B cell (primary cell): ENCODE measurements around the gene CMC2. TPM values are rescaled to one million over a fixed set of nuclear protein-coding genes. Genes with fewer than 3 reads are reported as not detected.
A peak's percentile ranks its signal among the peaks of the same experiment; 100 is the strongest.

Experiments
- ATAC-seq: fragments of 200-7000 bp; cut with Tn5 transposase; one replicate; pipeline ENCODE4 v1.10.0; 2021; ENCODE audit warnings: low read depth, mild to moderate bottlenecking, moderate number of reproducible peaks, moderate library complexity
- CTCF ChIA-PET: fragments of 350-600 bp; sonication (Branson Sonifier 250); formaldehyde crosslinking; loops from one replicate; lab custom pipeline; 2021; ENCODE audit warnings: antibody characterized with exemption, inconsistent platforms; lab: Charles Lee
- POLR2A ChIA-PET: fragments of 350-600 bp; sonication (Branson Sonifier 250); formaldehyde crosslinking; loops from one replicate; lab custom pipeline; 2021; ENCODE audit warnings: antibody characterized with exemption; lab: Charles Lee
- DNase-seq: peaks from one replicate; pipeline ENCODE4 v3.0.0; 2013
- H2AFZ ChIP-seq: 2 replicates; pipeline ENCODE4 v1.6.1; 2012; ENCODE audit warnings: mild to moderate bottlenecking, low read depth, low read length; ENCODE audit not compliant: insufficient read depth, poor library complexity, severe bottlenecking
- H3K27ac ChIP-seq, 2 donors: 1 replicate in 1 of 2; 2 replicates in 1 of 2; pipeline ENCODE4 v1.5.1; 2012 to 2013; ENCODE audit warnings: low read length in 2 of 2, mild to moderate bottlenecking in 2 of 2, moderate library complexity in 1 of 2
- H3K27me3 ChIP-seq, 4 experiments: fragments of 200-600 bp in 1 of 4; sonication (generic) in 1 of 4; replicated peaks in 1 of 4; 1 replicate in 2 of 4; 2 replicates in 2 of 4; pipeline versions ENCODE4 v1.6.1 to v1.7.0; 2013 to 2016; ENCODE audit warnings: low read length in 3 of 4, mild to moderate bottlenecking in 2 of 4, mixed read lengths in 1 of 4, moderate library complexity in 1 of 4; ENCODE audit not compliant: insufficient read depth in 4 of 4, control insufficient read depth in 3 of 4; ENCODE audit errors: control extremely low read depth in 1 of 4
- H3K36me3 ChIP-seq, 2 experiments: replicated peaks in 1 of 2; 1 replicate in 1 of 2; 2 replicates in 1 of 2; pipeline versions ENCODE4 v1.6.1 to v1.7.1; 2013; ENCODE audit warnings: low read length in 1 of 2; ENCODE audit not compliant: insufficient read depth in 2 of 2, control insufficient read depth in 1 of 2; ENCODE audit errors: control extremely low read depth in 1 of 2, extremely low read depth in 1 of 2
- H3K4me1 ChIP-seq, 2 donors: fragments of 200-600 bp in 1 of 2; sonication (generic) in 1 of 2; 1 replicate in 1 of 2; 2 replicates in 1 of 2; pipeline versions ENCODE4 v1.5.1 to v1.6.1; 2013 to 2017; ENCODE audit warnings: low read length in 2 of 2; ENCODE audit not compliant: control insufficient read depth in 2 of 2, insufficient read depth in 2 of 2
- H3K4me2 ChIP-seq: replicated peaks from 2 replicates; pipeline ENCODE3; 2012; ENCODE audit warnings: mild to moderate bottlenecking, low read depth, low read length; ENCODE audit not compliant: poor library complexity, severe bottlenecking
- H3K4me3 ChIP-seq, 5 experiments: fragments of 200-600 bp in 1 of 5; sonication (generic) in 1 of 5; 1 replicate in 3 of 5; 2 replicates in 2 of 5; pipeline versions ENCODE4 v1.5.1 to v1.7.0; 2011 to 2016; ENCODE audit warnings: low read length in 4 of 5, mild to moderate bottlenecking in 4 of 5, low read depth in 2 of 5, control low read depth in 1 of 5, moderate library complexity in 1 of 5; ENCODE audit not compliant: insufficient read depth in 1 of 5; ENCODE audit errors: control extremely low read depth in 1 of 5, extremely low read depth in 1 of 5
- H3K79me2 ChIP-seq: fragments of 200-600 bp; sonication (generic); one replicate; pipeline ENCODE4 v1.6.0; 2016; ENCODE audit warnings: low read length; ENCODE audit not compliant: control insufficient read depth, insufficient read depth
- H3K9ac ChIP-seq: fragments of 200-600 bp; sonication (generic); 2 replicates; pipeline ENCODE4 v1.6.1; 2017; ENCODE audit warnings: mild to moderate bottlenecking, low read length, moderate library complexity
- H3K9me3 ChIP-seq, 3 donors: one replicate each; pipeline versions ENCODE4 v1.6.1 to v1.7.1; 2013; ENCODE audit warnings: low read length in 2 of 3; ENCODE audit not compliant: control insufficient read depth in 2 of 3, insufficient read depth in 1 of 3; ENCODE audit errors: control extremely low read depth in 1 of 3
- H4K20me1 ChIP-seq: 2 replicates; pipeline ENCODE4 v1.6.0; 2012; ENCODE audit warnings: mild to moderate bottlenecking, low read length; ENCODE audit not compliant: insufficient read depth, control insufficient read depth, poor library complexity, severe bottlenecking
- H3K27ac Mint-ChIP-seq: one replicate; pipeline ENCODE4 v1.8.0; 2021; ENCODE audit warnings: mixed read lengths
- H3K27me3 Mint-ChIP-seq: one replicate; pipeline ENCODE4 v1.8.0; 2021; ENCODE audit warnings: mixed read lengths
- H3K4me1 Mint-ChIP-seq: one replicate; pipeline ENCODE4 v1.8.0; 2021; ENCODE audit warnings: mixed read lengths
- H3K4me3 Mint-ChIP-seq: one replicate; pipeline ENCODE4 v1.8.0; 2021; ENCODE audit warnings: mixed read lengths
- H3K9me3 Mint-ChIP-seq: one replicate; pipeline ENCODE4 v1.8.0; 2022; ENCODE audit warnings: mixed read lengths; ENCODE audit not compliant: insufficient read depth
- CTCF ChIP-seq: fragments of 200-600 bp; IDR thresholded peaks from one replicate; pipeline ENCODE4 v1.8.0; 2022; ENCODE audit warnings: antibody characterized with exemption, mild to moderate bottlenecking
- EZH2 ChIP-seq: IDR thresholded peaks from 2 replicates; pipeline ENCODE4 v1.6.1; 2012; ENCODE audit warnings: borderline replicate concordance, low read depth, mild to moderate bottlenecking, moderate library complexity, low read length; ENCODE audit not compliant: insufficient read depth, poor library complexity, severe bottlenecking
- WGBS: methylation state at CpG from one replicate; pipeline ENCODE4 v1.1.5; 2013; ENCODE audit warnings: missing lambda C conversion rate; ENCODE audit not compliant: insufficient coverage; 5-methylcytosine and 5-hydroxymethylcytosine counted together
- intact Hi-C: fragments of 100-400 bp; cut with micrococcal nuclease; formaldehyde crosslinking; loops from one replicate; pipeline ENCODE4 v1.10.0; 2022
- polyA plus RNA-seq: library from polyadenylated mRNA; depleted of rRNA; stranded (reverse); fragments of >200 nt; gene quantifications from 2 replicates; pipeline ENCODE4 v1.2.3, GENCODE V29; 2012
- total RNA-seq, 2 donors: library from RNA; stranded (reverse); fragments of 120-200 nt in 1 of 2; gene quantifications; 1 replicate in 1 of 2; 2 replicates in 1 of 2; pipeline versions ENCODE4 v1.2.3 to v1.2.4, GENCODE V29; 2013 to 2022

CMC2 gene
- total and polyA plus RNA-seq, 2 donors (not counting 1 experiment from before 2014, with no cell fraction given) = 21.4 to 40.8 TPM

- under 1% methylated on average over 47 of the region's 50 CpGs for WGBS
- Mint-ChIP-seq H3K27ac (peak overlapping the region; percentile 100), H3K27me3 (no peaks in the 10 kb centered on the region), H3K4me3 (peak overlapping the region; percentile 99), H3K4me1 (peaks cover 45% of the 10 kb centered on the region), H3K9me3 (no peaks in the 10 kb centered on the region)
- Histone ChIP-seq H3K79me2 (peaks cover 54% of the 10 kb centered on the region), H3K4me3 (peak overlapping the region; percentile 89 to 97 (median 94)), H4K20me1 (peaks cover 20% of the 10 kb centered on the region), H3K4me2 (peak overlapping the region; percentile 85), H3K27me3 (no peaks in the 10 kb centered on the region), H3K4me1 (peaks cover 25 to 38% of the 10 kb centered on the region in 2 donors), H3K9ac (peak overlapping the region; percentile 98), H3K9me3 (no peaks in the 10 kb centered on the region), H2AFZ (peak overlapping the region; percentile 96), H3K27ac (peak overlapping the region; percentile 97 to 99), H3K36me3 (no peaks in the 10 kb centered on the region)
- intact Hi-C loops = loop anchor here (2.0 kb wide), 1 partner anchor 732 kb away; no protein-coding TSS in a partner anchor
- no peak for TF ChIP-seq CTCF
- no peak for TF ChIP-seq EZH2
- peak; percentile 13 for ATAC-seq
- no peak for DNase-seq
- ChIA-PET POLR2A (interaction anchor here (1.1 to 1.6 kb wide), 3 partner anchors 9 to 70 kb away, joined by 4 to 8 read pairs (median 6); partner anchors contain the start of genes ATMIN and C16orf46), CTCF (interaction anchor here (0.9 to 9.4 kb wide), 4 partner anchors 10 to 70 kb away, joined by 3 to 99 read pairs (median 4); partner anchors contain the start of genes ATMIN and C16orf46)
Observed at GRCh38 chr16:81006211-81006812, 373 bp downstream of the CMC2 start.
